ENCODE results near the gene NPEPL1. TPM values are rescaled to one million over a fixed set of nuclear protein-coding genes. Genes with fewer than 3 reads are reported as not detected.

Gene NPEPL1
- total and polyA plus RNA-seq, 11 donors, result 18.1 to 33.4 (median 30.1) TPM

- intact Hi-C loops (cut with DNase I), result no loop called here
- ATAC-seq (no peak), DNase-seq (no peak)
- WGBS, 4 donors, result 74 to 91% (median 87%) methylated on average over 7 of the region's 7 CpGs
- Histone ChIP-seq H3K4me1 (no peaks in the 10 kb centered on the region), H3K4me3 (no peak overlapping the region), H3K27me3 (peaks cover 0 to 26% (median 0%) of the 10 kb centered on the region in 9 donors), H3K9me3 (peaks cover 0 to 4% (median 0%) of the 10 kb centered on the region in 12 donors), H3K36me3 (no peaks in the 10 kb centered on the region), H3K27ac (no peak overlapping the region)
- TF ChIP-seq CTCF (IDR thresholded peaks at IDR 0.05), result no peak
- no peak for TF ChIP-seq POLR2A (IDR thresholded peaks at IDR 0.05)
Measured at GRCh38 chr20:58763076-58763475, 70.5 kb downstream of the NPEPL1 start.

Other genes starting within 250 kb of the NPEPL1 start
- 1 to 10 TPM in 2 of 9 donors, under 1 TPM in 6, not detected in 1; 0.24 to 1.1 (median 0.64) TPM for gene APCDD1L, start 177.4 kb upstream of the NPEPL1 start, total RNA-seq
- under 1 TPM in 1 of 2 donors, not detected in 1; 0.37 TPM for gene APCDD1L, start 177.4 kb upstream of the NPEPL1 start, polyA plus RNA-seq
- gene STX16, start 41.5 kb upstream of the NPEPL1 start, total RNA-seq, result 10 to 100 TPM; 14.6 to 38.9 (median 25.6) TPM
- 10 to 100 TPM; 23.0 to 28.9 TPM for gene STX16, start 41.5 kb upstream of the NPEPL1 start, polyA plus RNA-seq
- gene GNAS-AS1, start 158.1 kb downstream of the NPEPL1 start, total RNA-seq, result under 1 TPM in 7 of 9 donors, not detected in 2; 0.22 to 0.79 (median 0.29) TPM
- under 1 TPM; 0.17 to 0.91 TPM for gene GNAS-AS1, start 158.1 kb downstream of the NPEPL1 start, polyA plus RNA-seq
- gene GNAS, start 159.9 kb downstream of the NPEPL1 start, total RNA-seq, result 1,000 to 10,000 TPM; 1,430 to 2,119 (median 1,604) TPM
- gene GNAS, start 159.9 kb downstream of the NPEPL1 start, polyA plus RNA-seq, result 1,000 to 10,000 TPM; 1,246 to 2,999 TPM